ENCODE measurements around the gene SFTA2. TPM values are rescaled to one million over a fixed set of nuclear protein-coding genes. Genes with fewer than 3 reads are reported as not detected.
"Not testable (repeated sequence)": the region's sequence is repeated elsewhere in the genome, so short reads cannot be mapped to it uniquely, and the experiment has no call there.

Gene SFTA2
- polyA plus RNA-seq, 4 donors, result 0.83 to 3.2 (median 1.6) TPM; not detected in 1

- no peak for DNase-seq
Measured at GRCh38 chr6:30903236-30903635, 28.7 kb downstream of the SFTA2 start.

GRCh38 chr6:30902709-30903108, 29.3 kb downstream of the SFTA2 start:
- H3K27me3 ChIP-seq (ENCODE audit: control insufficient read depth in 3 of 3, insufficient read depth in 3 of 3, low read length in 3 of 3), result no peaks in the 10 kb centered on the region
- no peak overlapping the region for H3K4me3 ChIP-seq (ENCODE audit: low read depth in 1 of 3, low read length in 3 of 3)
- no peak overlapping the region for H3K27ac ChIP-seq (ENCODE audit: low read depth in 1 of 3, low read length in 2 of 3)
- peaks cover 2 to 25% (median 9%) of the 10 kb centered on the region in 3 donors for H3K36me3 ChIP-seq (ENCODE audit: control insufficient read depth in 3 of 3, insufficient read depth in 2 of 3, low read depth in 1 of 3, low read length in 3 of 3)
- WGBS, 3 donors, result 27 to 42% (median 40%) methylated on average over 5 of the region's 5 CpGs
- FAIRE-seq (no peak), DNase-seq (peak in 1 of 2 donors; percentile 46)
- H3K4me1 ChIP-seq (ENCODE audit: control insufficient read depth in 3 of 3, insufficient read depth in 2 of 3, low read depth in 1 of 3, low read length in 2 of 3), result no peaks in the 10 kb centered on the region
- no peaks in the 10 kb centered on the region for H3K9me3 ChIP-seq (ENCODE audit: control insufficient read depth in 2 of 2, insufficient read depth in 1 of 2, low read depth in 1 of 2, low read length in 1 of 2)

More at GRCh38 chr6:30903236-30903635, 28.7 kb downstream of the SFTA2 start:
- no peaks in the 10 kb centered on the region for H3K9me3 ChIP-seq (ENCODE audit: control insufficient read depth in 2 of 2, insufficient read depth in 1 of 2, low read depth in 1 of 2, low read length in 1 of 2)
- WGBS, 3 donors, result 83 to 87% (median 87%) methylated on average over 4 of the region's 4 CpGs
- no peak overlapping the region for H3K4me3 ChIP-seq (ENCODE audit: low read depth in 1 of 3, low read length in 3 of 3)
- no peaks in the 10 kb centered on the region for H3K27me3 ChIP-seq (ENCODE audit: control insufficient read depth in 3 of 3, insufficient read depth in 3 of 3, low read length in 3 of 3)
- no peaks in the 10 kb centered on the region for H3K4me1 ChIP-seq (ENCODE audit: control insufficient read depth in 3 of 3, insufficient read depth in 2 of 3, low read depth in 1 of 3, low read length in 2 of 3)
- FAIRE-seq, result no peak
- peaks cover 0 to 19% (median 6%) of the 10 kb centered on the region in 3 donors for H3K36me3 ChIP-seq (ENCODE audit: control insufficient read depth in 3 of 3, insufficient read depth in 2 of 3, low read depth in 1 of 3, low read length in 3 of 3)
- no peak overlapping the region for H3K27ac ChIP-seq (ENCODE audit: low read depth in 1 of 3, low read length in 2 of 3)

DNA sequence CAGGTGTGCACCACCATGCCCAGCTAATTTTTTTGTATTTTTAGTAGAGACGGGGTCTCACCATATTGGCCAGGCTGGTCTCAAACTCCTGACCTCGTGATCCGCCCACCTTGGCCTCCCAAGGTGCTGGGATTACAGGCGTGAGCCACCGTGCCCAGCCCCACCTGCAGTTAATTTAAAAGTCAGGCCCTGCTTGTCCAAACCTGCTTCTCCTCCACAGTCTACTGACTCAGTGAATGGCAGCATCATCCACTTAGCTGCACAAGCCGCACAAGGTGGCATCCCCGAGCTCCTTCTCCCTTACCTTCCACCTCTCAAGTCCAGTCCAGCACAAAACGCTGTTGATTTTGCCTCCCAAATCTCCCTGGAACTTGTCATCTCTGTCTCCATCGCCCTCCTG, 29.8 kb downstream of the SFTA2 start:
- H3K27ac ChIP-seq (ENCODE audit: low read depth in 1 of 3, low read length in 2 of 3); H3K9me3 ChIP-seq (ENCODE audit: control insufficient read depth in 2 of 2, insufficient read depth in 1 of 2, low read depth in 1 of 2, low read length in 1 of 2); H3K4me1 ChIP-seq (ENCODE audit: control insufficient read depth in 3 of 3, insufficient read depth in 2 of 3, low read depth in 1 of 3, low read length in 2 of 3); FAIRE-seq; DNase-seq; H3K4me3 ChIP-seq (ENCODE audit: low read depth in 1 of 3, low read length in 3 of 3); H3K27me3 ChIP-seq (ENCODE audit: control insufficient read depth in 3 of 3, insufficient read depth in 3 of 3, low read length in 3 of 3): not testable (repeated sequence)
- H3K36me3 ChIP-seq (ENCODE audit: control insufficient read depth in 3 of 3, insufficient read depth in 2 of 3, low read depth in 1 of 3, low read length in 3 of 3), result peaks cover 4 to 30% (median 12%) of the 10 kb centered on the region in 3 donors
- WGBS, 3 donors, result 72 to 82% (median 78%) methylated on average over 9 of the region's 9 CpGs

GRCh38 chr6:30901436-30901835, 30.5 kb downstream of the SFTA2 start:
- H3K9me3 ChIP-seq (ENCODE audit: control insufficient read depth in 2 of 2, insufficient read depth in 1 of 2, low read depth in 1 of 2, low read length in 1 of 2), result no peaks in the 10 kb centered on the region
- no peak overlapping the region for H3K27ac ChIP-seq (ENCODE audit: low read depth in 1 of 3, low read length in 2 of 3)
- FAIRE-seq (no peak), DNase-seq (no peak)
- no peak overlapping the region for H3K4me3 ChIP-seq (ENCODE audit: low read depth in 1 of 3, low read length in 3 of 3)
- H3K36me3 ChIP-seq (ENCODE audit: control insufficient read depth in 3 of 3, insufficient read depth in 2 of 3, low read depth in 1 of 3, low read length in 3 of 3), result peaks cover 4 to 36% (median 12%) of the 10 kb centered on the region in 3 donors
- no peaks in the 10 kb centered on the region for H3K27me3 ChIP-seq (ENCODE audit: control insufficient read depth in 3 of 3, insufficient read depth in 3 of 3, low read length in 3 of 3)
- no peaks in the 10 kb centered on the region for H3K4me1 ChIP-seq (ENCODE audit: control insufficient read depth in 3 of 3, insufficient read depth in 2 of 3, low read depth in 1 of 3, low read length in 2 of 3)

DNA sequence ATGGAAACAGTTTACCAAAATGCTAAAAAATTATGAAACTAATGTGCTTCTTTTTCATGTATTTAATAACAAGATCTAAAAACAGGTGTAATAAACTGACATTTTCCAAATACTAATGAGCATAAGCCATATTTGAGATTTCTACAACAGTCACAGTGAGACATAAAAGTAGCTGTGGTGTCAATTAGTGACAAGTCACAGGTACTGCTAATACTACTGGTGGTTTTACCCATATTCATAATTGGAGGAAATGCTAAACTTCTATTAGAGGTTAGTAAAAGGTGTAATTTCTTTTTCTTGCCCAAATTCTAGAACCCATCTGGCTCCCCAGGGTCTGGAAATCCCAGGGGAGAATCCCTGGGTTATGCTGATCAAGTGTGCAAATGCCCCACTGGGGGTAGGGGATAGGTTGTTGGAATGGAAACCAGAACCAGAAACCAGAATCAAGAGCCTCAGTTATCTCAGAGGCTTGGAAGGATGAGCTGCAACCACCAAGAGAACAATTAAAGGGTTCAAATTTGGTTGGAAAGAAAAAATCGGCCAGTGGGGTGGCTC, 31.0 kb downstream of the SFTA2 start:
- FAIRE-seq (no peak), DNase-seq (no peak)
- Histone ChIP-seq H3K4me3 (ENCODE audit: low read depth in 1 of 3, low read length in 3 of 3) (no peak overlapping the region), H3K27me3 (ENCODE audit: control insufficient read depth in 3 of 3, insufficient read depth in 3 of 3, low read length in 3 of 3) (no peaks in the 10 kb centered on the region), H3K4me1 (ENCODE audit: control insufficient read depth in 3 of 3, insufficient read depth in 2 of 3, low read depth in 1 of 3, low read length in 2 of 3) (no peaks in the 10 kb centered on the region), H3K9me3 (ENCODE audit: control insufficient read depth in 2 of 2, insufficient read depth in 1 of 2, low read depth in 1 of 2, low read length in 1 of 2) (no peaks in the 10 kb centered on the region), H3K36me3 (ENCODE audit: control insufficient read depth in 3 of 3, insufficient read depth in 2 of 3, low read depth in 1 of 3, low read length in 3 of 3) (peaks cover 4 to 41% (median 12%) of the 10 kb centered on the region in 3 donors), H3K27ac (ENCODE audit: low read depth in 1 of 3, low read length in 2 of 3) (no peak overlapping the region)
- WGBS, 3 donors, result 65 to 80% (median 76%) methylated on average over 1 of the region's 1 CpG

GRCh38 chr6:30898750-30899360, 33.1 kb downstream of the SFTA2 start:
- Histone ChIP-seq H3K4me1 (ENCODE audit: control insufficient read depth in 3 of 3, insufficient read depth in 2 of 3, low read depth in 1 of 3, low read length in 2 of 3) (no peaks in the 10 kb centered on the region), H3K4me3 (ENCODE audit: low read depth in 1 of 3, low read length in 3 of 3) (no peak overlapping the region), H3K27me3 (ENCODE audit: control insufficient read depth in 3 of 3, insufficient read depth in 3 of 3, low read length in 3 of 3) (no peaks in the 10 kb centered on the region), H3K9me3 (ENCODE audit: control insufficient read depth in 2 of 2, insufficient read depth in 1 of 2, low read depth in 1 of 2, low read length in 1 of 2) (no peaks in the 10 kb centered on the region), H3K27ac (ENCODE audit: low read depth in 1 of 3, low read length in 2 of 3) (no peak overlapping the region), H3K36me3 (ENCODE audit: control insufficient read depth in 3 of 3, insufficient read depth in 2 of 3, low read depth in 1 of 3, low read length in 3 of 3) (peaks cover 13 to 59% (median 22%) of the 10 kb centered on the region in 3 donors)
- 74 to 87% (median 82%) methylated on average over 23 of the region's 23 CpGs for WGBS, 3 donors
- no peak for DNase-seq
- FAIRE-seq, result no peak

- Histone ChIP-seq H3K4me1 (ENCODE audit: control insufficient read depth in 3 of 3, insufficient read depth in 2 of 3, low read depth in 1 of 3, low read length in 2 of 3) (no peaks in the 10 kb centered on the region), H3K27ac (ENCODE audit: low read depth in 1 of 3, low read length in 2 of 3) (no peak overlapping the region), H3K36me3 (ENCODE audit: control insufficient read depth in 3 of 3, insufficient read depth in 2 of 3, low read depth in 1 of 3, low read length in 3 of 3) (peaks cover 13 to 68% (median 23%) of the 10 kb centered on the region in 3 donors), H3K9me3 (ENCODE audit: control insufficient read depth in 2 of 2, insufficient read depth in 1 of 2, low read depth in 1 of 2, low read length in 1 of 2) (no peaks in the 10 kb centered on the region), H3K27me3 (ENCODE audit: control insufficient read depth in 3 of 3, insufficient read depth in 3 of 3, low read length in 3 of 3) (no peaks in the 10 kb centered on the region), H3K4me3 (ENCODE audit: low read depth in 1 of 3, low read length in 3 of 3) (no peak overlapping the region)
- no peak for DNase-seq
- WGBS, 3 donors, result 83 to 90% (median 88%) methylated on average over 16 of the region's 16 CpGs
- FAIRE-seq, result no peak
Measured at GRCh38 chr6:30897882-30898281, 34.1 kb downstream of the SFTA2 start.

- FAIRE-seq, result no peak
Measured at GRCh38 chr6:30896541-30896940, 35.4 kb downstream of the SFTA2 start.

DNA sequence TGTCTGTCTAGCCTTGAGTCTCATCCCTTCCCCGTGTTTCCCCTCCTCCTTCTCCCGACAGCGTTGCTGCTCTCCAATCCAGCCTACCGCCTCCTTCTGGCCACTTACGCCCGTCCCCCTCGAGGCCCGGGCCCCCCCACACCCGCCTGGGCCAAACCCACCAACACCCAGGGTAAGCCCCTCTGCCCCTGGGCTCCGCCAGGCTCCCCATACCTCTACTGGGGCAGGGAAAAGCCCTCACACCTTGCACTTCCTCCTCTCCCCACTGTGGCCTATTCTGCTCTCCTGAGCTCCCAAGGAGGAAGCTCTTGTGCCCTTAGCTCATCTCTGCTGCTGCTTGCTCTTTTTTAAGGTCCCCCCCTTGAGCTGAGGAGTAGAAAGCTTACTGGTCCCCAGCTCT, 36.6 kb downstream of the SFTA2 start:
- no peaks in the 10 kb centered on the region for H3K9me3 ChIP-seq (ENCODE audit: control insufficient read depth in 2 of 2, insufficient read depth in 1 of 2, low read depth in 1 of 2, low read length in 1 of 2)
- no peak overlapping the region for H3K4me3 ChIP-seq (ENCODE audit: low read depth in 1 of 3, low read length in 3 of 3)
- no peak overlapping the region for H3K27ac ChIP-seq (ENCODE audit: low read depth in 1 of 3, low read length in 2 of 3)
- H3K4me1 ChIP-seq (ENCODE audit: control insufficient read depth in 3 of 3, insufficient read depth in 2 of 3, low read depth in 1 of 3, low read length in 2 of 3), result no peaks in the 10 kb centered on the region
- DNase-seq (no peak), FAIRE-seq (no peak)
- peaks cover 13 to 94% (median 34%) of the 10 kb centered on the region in 3 donors for H3K36me3 ChIP-seq (ENCODE audit: control insufficient read depth in 3 of 3, insufficient read depth in 2 of 3, low read depth in 1 of 3, low read length in 3 of 3)
- H3K27me3 ChIP-seq (ENCODE audit: control insufficient read depth in 3 of 3, insufficient read depth in 3 of 3, low read length in 3 of 3), result no peaks in the 10 kb centered on the region
- 77 to 82% (median 79%) methylated on average over 10 of the region's 10 CpGs for WGBS, 3 donors

More at GRCh38 chr6:30896541-30896940, 35.4 kb downstream of the SFTA2 start:
- no peaks in the 10 kb centered on the region for H3K27me3 ChIP-seq (ENCODE audit: control insufficient read depth in 3 of 3, insufficient read depth in 3 of 3, low read length in 3 of 3)
- H3K4me3 ChIP-seq (ENCODE audit: low read depth in 1 of 3, low read length in 3 of 3), result no peak overlapping the region
- H3K27ac ChIP-seq (ENCODE audit: low read depth in 1 of 3, low read length in 2 of 3), result no peak overlapping the region
- 86 to 97% (median 95%) methylated on average over 13 of the region's 13 CpGs for WGBS, 3 donors
- H3K4me1 ChIP-seq (ENCODE audit: control insufficient read depth in 3 of 3, insufficient read depth in 2 of 3, low read depth in 1 of 3, low read length in 2 of 3), result no peaks in the 10 kb centered on the region
- peaks cover 13 to 82% (median 29%) of the 10 kb centered on the region in 3 donors for H3K36me3 ChIP-seq (ENCODE audit: control insufficient read depth in 3 of 3, insufficient read depth in 2 of 3, low read depth in 1 of 3, low read length in 3 of 3)
- DNase-seq, result no peak
- no peaks in the 10 kb centered on the region for H3K9me3 ChIP-seq (ENCODE audit: control insufficient read depth in 2 of 2, insufficient read depth in 1 of 2, low read depth in 1 of 2, low read length in 1 of 2)

Measured in small intestine (tissue), 7 donors.